LNCAP (cell line): ENCODE measurements around the gene TRIM41.

Experiments
- TF ChIP-seq, protein P1 (sequence below): fragments of 450-650 bp; IDR thresholded peaks from 2 replicates; pipeline ENCODE4 v1.5.1; 2017; ENCODE audit warnings: mild to moderate bottlenecking

The TRIM41 gene

DNA sequence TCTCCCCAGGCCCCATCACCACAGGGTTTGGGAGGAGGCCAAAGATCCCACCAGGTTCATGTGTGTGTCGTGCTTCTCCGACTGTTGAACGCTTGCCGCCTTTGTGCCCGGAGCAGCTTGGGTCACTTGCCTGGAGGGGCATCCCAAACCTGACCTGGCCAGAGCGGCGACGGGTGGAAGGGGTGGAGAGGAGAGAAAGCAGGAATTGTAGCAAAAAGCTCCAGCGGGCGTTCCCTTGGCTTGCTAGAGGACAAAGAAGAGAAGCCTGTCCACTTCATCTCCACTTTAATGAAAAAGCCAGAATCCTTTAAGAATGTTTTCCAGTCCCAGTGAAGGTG lies 2.9 kb upstream of the TRIM41 start:
- TF ChIP-seq, protein P1, sequence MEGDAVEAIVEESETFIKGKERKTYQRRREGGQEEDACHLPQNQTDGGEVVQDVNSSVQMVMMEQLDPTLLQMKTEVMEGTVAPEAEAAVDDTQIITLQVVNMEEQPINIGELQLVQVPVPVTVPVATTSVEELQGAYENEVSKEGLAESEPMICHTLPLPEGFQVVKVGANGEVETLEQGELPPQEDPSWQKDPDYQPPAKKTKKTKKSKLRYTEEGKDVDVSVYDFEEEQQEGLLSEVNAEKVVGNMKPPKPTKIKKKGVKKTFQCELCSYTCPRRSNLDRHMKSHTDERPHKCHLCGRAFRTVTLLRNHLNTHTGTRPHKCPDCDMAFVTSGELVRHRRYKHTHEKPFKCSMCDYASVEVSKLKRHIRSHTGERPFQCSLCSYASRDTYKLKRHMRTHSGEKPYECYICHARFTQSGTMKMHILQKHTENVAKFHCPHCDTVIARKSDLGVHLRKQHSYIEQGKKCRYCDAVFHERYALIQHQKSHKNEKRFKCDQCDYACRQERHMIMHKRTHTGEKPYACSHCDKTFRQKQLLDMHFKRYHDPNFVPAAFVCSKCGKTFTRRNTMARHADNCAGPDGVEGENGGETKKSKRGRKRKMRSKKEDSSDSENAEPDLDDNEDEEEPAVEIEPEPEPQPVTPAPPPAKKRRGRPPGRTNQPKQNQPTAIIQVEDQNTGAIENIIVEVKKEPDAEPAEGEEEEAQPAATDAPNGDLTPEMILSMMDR, result no peak

DNA sequence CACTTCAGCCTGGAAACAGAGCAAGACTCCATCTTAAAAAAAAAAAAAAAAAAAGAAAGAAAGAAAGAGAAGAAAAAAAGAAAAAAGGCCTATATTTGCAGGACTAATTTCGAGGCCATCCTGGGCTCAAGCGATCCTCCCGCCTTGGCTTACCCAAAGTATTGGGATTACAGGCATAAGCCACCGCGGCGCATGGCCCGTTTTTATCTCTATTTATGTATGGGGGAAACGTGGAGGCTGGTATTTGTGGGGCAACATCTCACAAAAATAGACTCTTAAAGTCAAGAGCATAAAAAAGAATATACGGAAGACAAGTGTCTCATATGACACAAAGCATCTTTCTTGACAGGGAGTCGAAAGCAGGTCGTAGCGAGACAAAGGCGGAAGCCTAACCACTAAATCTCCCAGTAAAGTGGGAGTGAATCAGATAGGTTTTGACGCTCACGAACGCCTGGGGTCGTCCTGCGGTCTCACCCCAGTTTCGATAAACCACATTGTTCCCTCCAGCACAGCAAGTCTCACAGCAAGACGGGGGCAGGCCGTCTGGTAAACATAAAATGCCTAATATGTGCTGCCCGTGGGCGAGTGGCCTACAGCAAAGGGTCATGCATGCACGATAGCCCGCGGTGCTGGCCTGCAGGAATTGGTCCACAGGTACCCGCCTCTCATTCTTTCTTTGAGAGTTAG lies 1.8 kb upstream of the TRIM41 start:
- TF ChIP-seq, protein P1, result no peak

DNA sequence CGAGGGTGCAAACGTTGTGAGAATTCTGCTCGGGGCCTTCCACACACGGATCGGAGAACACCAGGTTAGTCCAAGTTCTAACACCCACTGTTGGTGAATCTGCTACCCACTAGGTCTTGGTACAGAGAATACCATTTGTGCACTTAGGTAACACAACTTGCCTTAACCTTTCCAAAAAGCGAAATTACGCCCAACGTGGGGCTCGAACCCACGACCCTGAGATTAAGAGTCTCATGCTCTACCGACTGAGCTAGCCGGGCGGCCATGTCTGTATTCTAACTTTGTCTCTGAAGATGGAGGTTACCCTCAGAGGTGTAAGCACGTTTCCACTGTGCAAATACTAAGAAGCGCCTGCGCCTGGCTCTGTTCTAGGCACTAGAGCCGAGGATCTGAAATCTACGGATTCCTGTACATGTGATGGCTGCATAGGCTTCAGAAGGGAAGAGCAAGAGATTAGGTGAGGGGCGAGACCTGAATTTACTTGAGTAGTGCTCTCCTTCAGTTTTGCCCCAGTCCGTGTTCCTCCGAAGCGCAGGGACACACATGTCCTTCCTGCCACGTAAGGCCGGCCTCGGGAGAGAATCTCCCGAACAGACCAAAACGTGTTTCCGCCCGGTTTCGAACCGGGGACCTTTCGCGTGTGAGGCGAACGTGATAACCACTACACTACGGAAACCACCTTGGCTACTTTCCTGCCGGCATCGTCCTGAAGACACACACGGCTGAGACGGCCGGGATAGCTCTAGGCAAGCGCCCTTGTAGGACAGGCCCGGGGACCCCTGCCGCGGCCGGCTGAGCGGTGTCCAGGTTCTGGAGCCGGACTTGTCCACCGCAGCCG lies 1.1 kb upstream of the TRIM41 start:
- TF ChIP-seq, protein P1, result no peak

DNA sequence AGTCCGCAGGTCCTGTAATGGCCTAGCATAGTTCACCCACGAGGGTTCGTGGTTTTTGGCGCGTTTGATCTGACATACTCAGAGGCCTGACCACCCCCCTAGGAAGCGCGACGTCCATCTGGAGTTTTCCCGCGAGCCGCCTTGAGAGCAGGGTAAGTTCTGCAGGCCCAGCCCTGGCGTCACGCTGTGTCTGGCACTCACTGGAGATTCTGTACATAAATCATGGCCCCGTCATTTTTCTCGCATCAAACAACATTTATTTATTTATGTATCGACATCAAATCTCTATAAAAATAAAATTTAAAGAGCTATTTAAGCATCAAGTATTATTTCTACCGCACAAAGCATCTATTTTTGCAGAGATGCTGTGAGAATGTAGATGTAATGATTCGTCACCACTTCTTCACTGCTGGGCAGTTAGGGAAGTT lies 437 bp upstream of the TRIM41 start:
- TF ChIP-seq, protein P1, result no peak

DNA sequence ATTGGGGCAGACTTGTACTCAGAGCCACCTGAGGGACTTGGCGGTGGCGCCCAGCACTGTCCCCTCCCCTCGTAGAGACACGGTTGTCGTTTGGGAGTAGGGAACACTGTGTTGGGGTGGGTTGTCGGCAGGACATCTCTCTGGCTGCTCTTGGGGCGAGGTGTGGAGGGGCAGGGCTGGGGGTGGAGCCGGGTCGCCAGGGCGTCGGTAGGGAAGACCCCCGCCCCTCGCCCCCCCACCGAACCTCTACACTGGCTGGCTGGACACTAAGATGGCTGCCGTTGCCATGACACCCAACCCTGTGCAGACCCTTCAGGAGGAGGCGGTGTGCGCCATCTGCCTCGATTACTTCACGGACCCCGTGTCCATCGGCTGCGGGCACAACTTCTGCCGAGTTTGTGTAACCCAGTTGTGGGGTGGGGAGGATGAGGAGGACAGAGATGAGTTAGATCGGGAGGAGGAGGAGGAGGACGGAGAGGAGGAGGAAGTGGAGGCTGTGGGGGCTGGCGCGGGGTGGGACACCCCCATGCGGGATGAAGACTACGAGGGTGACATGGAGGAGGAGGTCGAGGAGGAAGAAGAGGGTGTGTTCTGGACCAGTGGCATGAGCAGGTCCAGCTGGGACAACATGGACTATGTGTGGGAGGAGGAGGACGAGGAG lies 778 bp downstream of the TRIM41 start:
- TF ChIP-seq, protein P1, result no peak

DNA sequence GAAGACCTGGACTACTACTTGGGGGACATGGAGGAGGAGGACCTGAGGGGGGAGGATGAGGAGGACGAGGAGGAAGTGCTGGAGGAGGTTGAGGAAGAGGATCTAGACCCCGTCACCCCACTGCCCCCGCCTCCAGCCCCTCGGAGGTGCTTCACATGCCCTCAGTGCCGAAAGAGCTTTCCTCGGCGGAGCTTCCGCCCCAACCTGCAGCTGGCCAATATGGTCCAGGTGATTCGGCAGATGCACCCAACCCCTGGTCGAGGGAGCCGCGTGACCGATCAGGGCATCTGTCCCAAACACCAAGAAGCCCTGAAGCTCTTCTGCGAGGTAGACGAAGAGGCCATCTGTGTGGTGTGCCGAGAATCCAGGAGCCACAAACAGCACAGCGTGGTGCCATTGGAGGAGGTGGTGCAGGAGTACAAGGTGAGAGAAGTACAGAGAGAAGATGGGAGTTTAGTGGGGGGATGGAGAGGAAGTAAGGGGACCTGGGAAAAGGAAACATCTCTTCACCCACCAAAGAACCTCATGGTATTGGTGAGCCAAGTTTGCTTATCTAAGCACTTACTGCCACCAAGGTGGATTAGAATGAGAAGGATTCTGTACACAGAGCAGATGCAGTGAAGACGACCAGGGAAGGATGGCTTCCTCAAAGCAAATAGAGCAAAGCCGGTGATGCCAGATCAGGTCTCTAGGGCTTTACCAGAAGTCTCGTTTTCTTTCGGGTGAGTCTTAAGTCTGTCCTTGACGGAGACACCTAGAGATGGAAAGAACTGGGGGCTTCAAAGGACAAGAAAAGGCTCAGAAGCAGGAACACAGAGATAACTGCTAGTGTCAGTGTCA lies 1.5 kb downstream of the TRIM41 start:
- TF ChIP-seq, protein P1, result no peak

DNA sequence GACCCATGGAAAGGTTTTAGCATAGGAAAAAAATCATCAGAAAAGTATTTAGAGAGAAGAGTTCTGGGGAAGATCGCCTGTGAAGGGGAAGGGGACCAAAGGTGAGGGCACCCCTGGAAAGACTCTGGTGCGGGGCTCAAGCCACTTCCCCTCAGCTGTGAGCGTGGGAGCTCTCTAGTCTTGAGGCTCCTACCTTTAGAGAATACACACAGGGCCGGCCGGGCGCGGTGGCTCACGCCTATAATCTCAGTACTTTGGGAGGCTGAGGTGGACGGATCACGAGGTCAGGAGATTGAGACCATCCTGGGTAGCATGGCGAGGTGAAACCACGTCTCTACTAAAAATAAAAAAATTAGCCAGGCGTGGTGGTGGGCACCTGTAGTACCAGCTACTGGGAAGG lies 6.9 kb downstream of the TRIM41 start:
- TF ChIP-seq, protein P1, result no peak
